Thoracic aorta (tissue), 2 donors: ENCODE measurements around the gene GPR135. TPM values are rescaled to one million over a fixed set of nuclear protein-coding genes. Genes with fewer than 3 reads are reported as not detected.

Experiments used
- ATAC-seq: fragments of 150-250 bp; one replicate; pipeline ENCODE4 v1.8.0; 2017; ENCODE audit warnings: low read depth; ENCODE audit not compliant: insufficient number of reproducible peaks, low FRiP score
- DNase-seq: peaks from one replicate; pipeline ENCODE4 v3.0.0-alpha.2; 2020; ENCODE audit warnings: low spot score
- H3K27ac ChIP-seq, 2 donors: fragments of 200-600 bp; sonication (generic); 1 replicate in 1 of 2; 2 replicates in 1 of 2; pipeline ENCODE4 v1.5.1; 2016; ENCODE audit warnings: mild to moderate bottlenecking in 2 of 2, moderate library complexity in 2 of 2
- H3K27me3 ChIP-seq: fragments of 200-600 bp; sonication (generic); replicated peaks from 2 replicates; pipeline ENCODE4 v1.6.0; 2016; ENCODE audit warnings: mild to moderate bottlenecking; ENCODE audit not compliant: insufficient read depth
- H3K36me3 ChIP-seq: fragments of 200-600 bp; sonication (generic); one replicate; pipeline ENCODE4 v1.5.1; 2016
- H3K4me1 ChIP-seq, 2 donors: fragments of 200-600 bp; sonication (generic); 1 replicate in 1 of 2; 2 replicates in 1 of 2; pipeline versions ENCODE4 v1.5.1 to v1.6.0; 2016; ENCODE audit warnings: low read depth in 2 of 2, mild to moderate bottlenecking in 1 of 2; ENCODE audit not compliant: control insufficient read depth in 1 of 2
- H3K4me3 ChIP-seq: fragments of 200-600 bp; sonication (generic); 2 replicates; pipeline ENCODE4 v1.5.1; 2016; ENCODE audit warnings: mild to moderate bottlenecking
- H3K9me3 ChIP-seq: fragments of 200-600 bp; sonication (generic); 2 replicates; pipeline ENCODE4 v1.5.1; 2016
- CTCF ChIP-seq: fragments of 200-600 bp; sonication (generic); IDR thresholded peaks from one replicate; pipeline ENCODE4 v1.5.1; 2019; ENCODE audit warnings: antibody characterized with exemption
- total RNA-seq, 2 donors: library from RNA; depleted of rRNA; stranded (reverse); fragments of >200 nt; gene quantifications; one replicate each; pipeline versions ENCODE4 v1.1.0 to v1.2.3, GENCODE V29; 2016

The GPR135 gene
- total RNA-seq, 2 donors from 2014 or later = 13.8 to 20.3 TPM

GRCh38 chr14:59428581-59429012 is 36.6 kb downstream of the GPR135 start:
- no peaks in the 10 kb centered on the region for H3K9me3 ChIP-seq
- H3K4me3 ChIP-seq = no peak overlapping the region
- peak overlapping the region; percentile 48 to 68 for H3K27ac ChIP-seq
- no peak for DNase-seq
- TF ChIP-seq CTCF = peak; percentile 9
- H3K36me3 ChIP-seq = no peaks in the 10 kb centered on the region
- peak; percentile 14 for ATAC-seq
- no peaks in the 10 kb centered on the region for H3K27me3 ChIP-seq
- H3K4me1 ChIP-seq = peaks cover 25 to 59% of the 10 kb centered on the region in 2 donors

GRCh38 chr14:59427653-59428580 is 37.3 kb downstream of the GPR135 start:
- DNase-seq (peak; percentile 26), ATAC-seq (peak; percentile 63)
- H3K4me3 ChIP-seq = peak overlapping the region; percentile 3
- no peaks in the 10 kb centered on the region for H3K36me3 ChIP-seq
- no peak for TF ChIP-seq CTCF
- peaks cover 25 to 63% of the 10 kb centered on the region in 2 donors for H3K4me1 ChIP-seq
- H3K9me3 ChIP-seq = no peaks in the 10 kb centered on the region
- H3K27me3 ChIP-seq = no peaks in the 10 kb centered on the region
- peak overlapping the region; percentile 48 to 68 for H3K27ac ChIP-seq

- Histone ChIP-seq H3K27me3 (no peaks in the 10 kb centered on the region), H3K36me3 (no peaks in the 10 kb centered on the region), H3K27ac (peak overlapping the region; percentile 43 to 53), H3K4me3 (no peak overlapping the region), H3K4me1 (peaks cover 28 to 73% of the 10 kb centered on the region in 2 donors), H3K9me3 (no peaks in the 10 kb centered on the region)
- TF ChIP-seq CTCF = no peak
- no peak for DNase-seq
- ATAC-seq = no peak
Measured at GRCh38 chr14:59425322-59425935, 39.8 kb downstream of the GPR135 start.

GRCh38 chr14:59424341-59425071 is 40.7 kb downstream of the GPR135 start:
- Histone ChIP-seq H3K36me3 (no peaks in the 10 kb centered on the region), H3K4me3 (no peak overlapping the region), H3K4me1 (peaks cover 28 to 74% of the 10 kb centered on the region in 2 donors), H3K9me3 (no peaks in the 10 kb centered on the region), H3K27me3 (no peaks in the 10 kb centered on the region), H3K27ac (peak overlapping the region; percentile 43 to 53)
- TF ChIP-seq CTCF = no peak
- no peak for ATAC-seq
- DNase-seq = no peak
